CD4-positive, CD25-positive, alpha-beta regulatory T cell (primary cell): ENCODE results near the gene IRGC. TPM values are rescaled to one million over a fixed set of nuclear protein-coding genes. Genes with fewer than 3 reads are reported as not detected.

ENCODE experiments used
- ATAC-seq, 2 donors: fragments of 150-1000 bp; cut with Tn5 transposase; one replicate each; pipeline ENCODE4 v1.10.0; 2021; ENCODE audit warnings: low read depth in 2 of 2, moderate number of reproducible peaks in 2 of 2, moderate library complexity in 1 of 2
- DNase-seq, 3 donors: peaks; one replicate each; pipeline versions ENCODE4 v3.0.0 to v3.0.0-alpha.2; 2012 to 2022; ENCODE audit warnings: mixed read lengths in 1 of 3
- H3K27ac ChIP-seq: one replicate; pipeline ENCODE4 v1.7.0; 2013; ENCODE audit warnings: mild to moderate bottlenecking, low read length; ENCODE audit not compliant: insufficient read depth, poor library complexity, severe bottlenecking
- H3K27me3 ChIP-seq: one replicate; pipeline ENCODE4 v1.7.0; 2013; ENCODE audit warnings: low read length; ENCODE audit not compliant: control insufficient read depth, insufficient read depth
- H3K36me3 ChIP-seq: one replicate; pipeline ENCODE4 v1.7.0; 2013; ENCODE audit warnings: mild to moderate bottlenecking, low read length, moderate library complexity; ENCODE audit not compliant: control insufficient read depth, insufficient read depth
- H3K4me1 ChIP-seq: 2 replicates; pipeline ENCODE4 v1.7.0; 2013; ENCODE audit warnings: mild to moderate bottlenecking, low read length; ENCODE audit not compliant: insufficient read depth, control insufficient read depth, poor library complexity, severe bottlenecking
- H3K4me3 ChIP-seq: one replicate; pipeline ENCODE4 v1.7.0; 2013; ENCODE audit warnings: low read depth, mild to moderate bottlenecking, low read length, moderate library complexity
- H3K9me3 ChIP-seq, 2 experiments: 1 replicate in 1 of 2; 2 replicates in 1 of 2; pipeline ENCODE4 v1.7.0; 2013; ENCODE audit warnings: low read length in 2 of 2, mild to moderate bottlenecking in 1 of 2, moderate library complexity in 1 of 2; ENCODE audit not compliant: control insufficient read depth in 2 of 2
- H3K27ac Mint-ChIP-seq, 3 donors: one replicate each; pipeline ENCODE4 v1.8.0; 2020 to 2022; ENCODE audit warnings: mild to moderate bottlenecking in 3 of 3, mixed read lengths in 3 of 3, moderate library complexity in 2 of 3
- H3K27me3 Mint-ChIP-seq: one replicate; pipeline ENCODE4 v1.8.0; 2022; ENCODE audit warnings: mild to moderate bottlenecking, mixed read lengths
- H3K36me3 Mint-ChIP-seq: one replicate; pipeline ENCODE4 v1.8.0; 2020; ENCODE audit warnings: mixed read lengths
- H3K4me1 Mint-ChIP-seq, 4 donors: one replicate each; pipeline ENCODE4 v1.8.0; 2020 to 2022; ENCODE audit warnings: mixed read lengths in 4 of 4, mild to moderate bottlenecking in 1 of 4
- H3K4me3 Mint-ChIP-seq, 4 donors: one replicate each; pipeline ENCODE4 v1.8.0; 2020 to 2022; ENCODE audit warnings: mild to moderate bottlenecking in 4 of 4, mixed read lengths in 4 of 4, moderate library complexity in 3 of 4
- H3K9me3 Mint-ChIP-seq, 7 donors: one replicate each; pipeline ENCODE4 v1.8.0; 2020 to 2022; ENCODE audit warnings: mixed read lengths in 7 of 7, mild to moderate bottlenecking in 3 of 7, moderate library complexity in 2 of 7
- polyA plus RNA-seq, 4 donors: library from polyadenylated mRNA; unstranded; fragments of 300-500 nt; fragmentation: Illumina TruSeq; gene quantifications; one replicate each; pipeline ENCODE4 v1.2.3, GENCODE V29; 2021
- total RNA-seq: library from RNA; stranded (reverse); gene quantifications from one replicate; pipeline ENCODE4 v1.2.3, GENCODE V29; 2022

Gene IRGC
- total and polyA plus RNA-seq, 5 donors from 2014 or later, result not detected

- no peaks in the 10 kb centered on the region for H3K36me3 Mint-ChIP-seq
These were observed 23.0 kb upstream of the IRGC start for GRCh38 chr19:43692877-43693276.

GRCh38 chr19:43694553-43694952 is 21.3 kb upstream of the IRGC start:
- H3K4me3 Mint-ChIP-seq, result no peak overlapping the region
- H3K36me3 ChIP-seq, result no peaks in the 10 kb centered on the region
- H3K27ac Mint-ChIP-seq, result no peak overlapping the region
- H3K9me3 Mint-ChIP-seq, result peaks cover 2 to 27% (median 8%) of the 10 kb centered on the region in 7 donors
- no peaks in the 10 kb centered on the region for H3K36me3 Mint-ChIP-seq
- H3K4me1 Mint-ChIP-seq, result peaks cover 0 to under 1% (median 0%) of the 10 kb centered on the region in 4 donors
- peaks cover 2% of the 10 kb centered on the region for H3K4me1 ChIP-seq
- H3K27me3 ChIP-seq, result peaks cover 3% of the 10 kb centered on the region
- peaks cover 20% of the 10 kb centered on the region for H3K27me3 Mint-ChIP-seq
- ATAC-seq, result no peak
- H3K4me3 ChIP-seq, result no peak overlapping the region
- no peak overlapping the region for H3K27ac ChIP-seq
- no peak for DNase-seq
- peaks cover 21 to 24% of the 10 kb centered on the region in 2 experiments for H3K9me3 ChIP-seq

More at GRCh38 chr19:43692877-43693276, 23.0 kb upstream of the IRGC start:
- peaks cover 2% of the 10 kb centered on the region for H3K27me3 ChIP-seq
- H3K4me3 Mint-ChIP-seq, result no peak overlapping the region
- no peak overlapping the region for H3K27ac ChIP-seq
- no peaks in the 10 kb centered on the region for H3K36me3 ChIP-seq
- H3K4me1 Mint-ChIP-seq, result no peaks in the 10 kb centered on the region
- H3K4me3 ChIP-seq, result no peak overlapping the region
- DNase-seq (no peak), ATAC-seq (no peak)
- H3K27ac Mint-ChIP-seq, result no peak overlapping the region
- peaks cover 2 to 27% (median 8%) of the 10 kb centered on the region in 7 donors for H3K9me3 Mint-ChIP-seq
- no peaks in the 10 kb centered on the region for H3K4me1 ChIP-seq
- peaks cover 21 to 24% of the 10 kb centered on the region in 2 experiments for H3K9me3 ChIP-seq
- peaks cover 11% of the 10 kb centered on the region for H3K27me3 Mint-ChIP-seq

DNA sequence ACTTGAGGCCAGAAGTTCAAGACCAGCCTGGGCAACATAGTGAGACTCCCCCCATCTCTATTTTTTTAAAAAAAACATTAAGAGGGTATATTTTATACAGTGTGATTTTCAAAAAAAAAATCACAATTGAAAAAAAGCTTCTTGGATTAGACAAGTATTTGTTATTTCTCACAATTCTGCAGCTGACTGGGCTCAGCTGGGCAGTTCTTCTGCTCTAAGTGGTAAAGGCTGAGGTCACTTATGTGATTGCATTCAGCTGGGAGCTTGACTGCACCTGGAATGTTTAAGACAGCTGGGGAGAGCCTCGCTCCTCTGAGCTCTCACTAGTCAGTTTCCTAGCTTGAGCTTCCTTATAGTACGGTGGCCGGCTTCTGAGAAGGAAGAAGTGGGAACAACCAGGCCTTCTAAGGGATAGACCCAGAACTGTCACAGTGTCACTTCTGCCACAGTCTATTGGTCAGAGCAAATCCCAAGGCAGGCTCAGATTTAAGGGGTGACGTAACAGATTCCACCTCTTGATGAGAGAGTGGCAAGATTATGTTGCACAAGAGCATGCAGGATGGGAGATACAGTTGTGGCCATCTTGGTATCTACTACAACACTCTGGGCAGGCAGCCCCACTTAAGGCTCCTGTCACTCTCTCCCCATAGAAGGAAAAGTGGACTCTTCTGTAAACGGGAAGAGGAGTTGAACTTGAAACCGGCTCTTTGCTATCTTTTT is 19.7 kb upstream of the IRGC start:
- Mint-ChIP-seq H3K27ac (no peak overlapping the region), H3K4me3 (no peak overlapping the region), H3K9me3 (peaks cover 2 to 18% (median 5%) of the 10 kb centered on the region in 7 donors), H3K36me3 (peaks cover 3% of the 10 kb centered on the region), H3K27me3 (peaks cover 26% of the 10 kb centered on the region), H3K4me1 (peaks cover 2 to 17% (median 8%) of the 10 kb centered on the region in 4 donors)
- Histone ChIP-seq H3K36me3 (no peaks in the 10 kb centered on the region), H3K4me1 (peaks cover 13% of the 10 kb centered on the region), H3K27ac (no peak overlapping the region), H3K9me3 (peaks cover 12 to 13% of the 10 kb centered on the region in 2 experiments), H3K27me3 (peaks cover 3% of the 10 kb centered on the region), H3K4me3 (no peak overlapping the region)
- DNase-seq (no peak), ATAC-seq (no peak)

GRCh38 chr19:43697295-43697694 is 18.6 kb upstream of the IRGC start:
- H3K27me3 Mint-ChIP-seq, result peaks cover 26% of the 10 kb centered on the region
- H3K36me3 ChIP-seq, result no peaks in the 10 kb centered on the region
- DNase-seq (no peak), ATAC-seq (no peak)
- H3K4me1 Mint-ChIP-seq, result peaks cover 6 to 21% (median 12%) of the 10 kb centered on the region in 4 donors
- H3K27ac Mint-ChIP-seq, result no peak overlapping the region
- peaks cover 1 to 4% of the 10 kb centered on the region in 2 experiments for H3K9me3 ChIP-seq
- H3K27ac ChIP-seq, result no peak overlapping the region
- H3K9me3 Mint-ChIP-seq, result peaks cover 1 to 15% (median 2%) of the 10 kb centered on the region in 7 donors
- peaks cover 3% of the 10 kb centered on the region for H3K36me3 Mint-ChIP-seq
- no peak overlapping the region for H3K4me3 ChIP-seq
- H3K27me3 ChIP-seq, result peaks cover 3% of the 10 kb centered on the region
- peak overlapping the region in 1 of 4 donors; percentile 3 for H3K4me3 Mint-ChIP-seq
- peaks cover 13% of the 10 kb centered on the region for H3K4me1 ChIP-seq

DNA sequence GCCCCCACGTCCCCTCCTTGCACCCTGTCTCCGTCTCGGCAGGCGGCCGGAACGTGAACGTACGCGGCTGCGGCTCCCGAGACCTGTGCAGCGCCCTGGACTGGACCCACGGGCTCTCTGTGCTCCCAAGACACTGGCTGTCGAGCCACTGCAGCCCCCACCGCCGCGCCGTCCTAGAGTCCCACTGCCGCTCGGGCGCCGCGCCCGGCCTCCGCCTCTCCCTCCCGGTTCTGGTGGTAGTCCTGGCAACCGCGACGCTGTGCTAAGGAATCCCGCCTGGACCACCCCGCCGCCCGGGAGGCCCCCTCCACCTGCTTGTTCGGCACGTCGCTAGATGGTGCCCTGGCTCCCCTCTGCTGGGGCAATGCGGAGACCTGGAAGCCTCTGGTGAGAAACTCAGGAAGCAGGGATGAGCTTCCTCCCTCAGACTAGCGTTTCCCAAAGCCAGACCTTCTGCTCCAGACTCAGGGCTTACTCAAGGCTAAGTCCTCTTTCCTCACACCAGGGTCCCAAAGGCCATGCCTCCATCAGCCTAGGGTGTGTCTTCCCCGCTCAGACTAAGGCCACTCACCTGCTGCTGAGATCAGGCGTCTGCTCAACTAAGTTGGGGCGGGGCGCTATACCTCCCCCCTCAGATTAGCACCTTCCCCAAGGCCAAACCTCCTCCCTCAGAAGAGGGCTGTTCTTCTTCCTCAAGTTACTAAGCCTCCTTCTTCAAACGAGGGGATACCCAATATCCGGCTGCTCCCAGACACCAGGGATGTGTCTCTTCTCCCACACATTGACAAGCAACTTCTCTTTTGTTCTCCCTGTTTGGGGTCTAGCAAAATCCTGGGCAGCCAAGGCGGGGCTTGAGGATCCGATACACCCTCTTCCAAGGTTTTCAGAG is 16.1 kb upstream of the IRGC start:
- ATAC-seq (no peak), DNase-seq (no peak)
- Histone ChIP-seq H3K4me1 (peaks cover 13% of the 10 kb centered on the region), H3K4me3 (no peak overlapping the region), H3K9me3 (no peaks in the 10 kb centered on the region), H3K36me3 (no peaks in the 10 kb centered on the region), H3K27ac (no peak overlapping the region), H3K27me3 (peaks cover 3% of the 10 kb centered on the region)
- peaks cover 3% of the 10 kb centered on the region for H3K36me3 Mint-ChIP-seq
- peak overlapping the region in 2 of 3 donors; percentile 56 to 98 for H3K27ac Mint-ChIP-seq
- H3K27me3 Mint-ChIP-seq, result peaks cover 26% of the 10 kb centered on the region
- H3K9me3 Mint-ChIP-seq, result peaks cover 0 to 8% (median 1%) of the 10 kb centered on the region in 7 donors
- peak overlapping the region in 3 of 4 donors; percentile 56 to 84 (median 82) for H3K4me3 Mint-ChIP-seq
- H3K4me1 Mint-ChIP-seq, result peaks cover 6 to 23% (median 12%) of the 10 kb centered on the region in 4 donors

DNA sequence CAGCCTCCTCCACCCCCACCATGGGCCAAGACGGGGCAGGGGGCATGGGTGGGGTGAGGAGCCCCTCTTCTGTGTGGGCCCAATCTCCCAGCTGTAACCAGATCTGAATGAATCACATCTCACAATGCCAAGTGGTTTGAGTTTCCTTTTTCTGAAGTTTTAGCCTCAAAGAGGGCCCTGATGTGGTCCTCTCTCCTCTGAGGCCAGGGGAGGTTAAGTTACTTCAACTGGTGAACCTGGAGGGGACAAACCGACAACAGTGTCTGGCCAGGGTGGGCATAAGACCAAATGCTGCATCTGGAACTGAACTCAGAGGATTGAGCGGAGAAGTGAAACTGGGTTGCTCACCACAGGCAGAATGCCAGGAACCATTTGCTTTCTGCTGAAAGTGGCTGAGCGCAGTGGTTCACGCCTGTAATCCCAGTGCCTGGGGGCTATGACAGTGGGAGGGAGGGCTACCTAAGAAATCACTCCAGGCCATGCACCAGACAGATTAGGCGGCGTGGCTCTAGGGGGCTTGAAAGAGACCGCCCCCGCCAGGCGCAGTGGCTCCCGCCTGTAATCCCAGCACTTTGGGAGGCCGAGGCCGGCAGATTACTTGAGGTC is 15.4 kb upstream of the IRGC start:
- Mint-ChIP-seq H3K27me3 (peaks cover 26% of the 10 kb centered on the region), H3K4me1 (peaks cover 6 to 23% (median 12%) of the 10 kb centered on the region in 4 donors)
- ATAC-seq, result no peak

DNA sequence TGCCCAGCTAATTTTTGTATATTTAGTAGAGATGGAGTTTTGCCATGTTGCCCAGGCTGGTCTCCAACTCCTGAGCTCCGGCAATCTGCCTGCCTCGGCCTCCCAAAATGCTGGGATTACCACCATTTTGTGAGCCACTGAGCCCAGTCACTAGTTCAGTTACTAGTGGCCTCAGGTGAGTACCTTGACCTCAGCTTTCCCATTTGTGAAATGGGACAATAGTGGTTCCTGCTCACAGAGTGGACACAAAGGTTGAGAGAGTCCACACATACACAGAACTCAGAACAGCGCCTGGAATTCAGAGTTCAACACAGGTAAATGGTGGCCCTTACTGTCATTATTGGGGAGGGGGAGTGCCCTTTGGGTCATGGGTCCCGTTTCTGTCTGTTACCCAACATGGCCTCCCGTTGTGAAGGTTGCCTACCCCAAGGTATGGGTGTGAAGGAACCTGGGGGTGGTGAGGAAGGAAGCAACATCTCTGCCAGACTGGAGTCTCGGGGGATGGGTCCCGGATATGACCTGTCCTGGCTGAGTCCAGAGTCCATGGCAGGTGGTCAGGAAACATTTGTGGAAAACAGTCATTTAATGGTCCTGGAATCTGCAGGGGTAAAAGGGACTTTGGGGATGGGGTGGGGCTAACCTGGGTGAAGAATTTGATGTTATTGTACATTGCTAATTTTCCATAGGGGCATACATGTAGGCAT is 11.7 kb upstream of the IRGC start:
- Histone ChIP-seq H3K4me3 (no peak overlapping the region), H3K9me3 (peaks cover 0 to 2% of the 10 kb centered on the region in 2 experiments), H3K4me1 (peaks cover 13% of the 10 kb centered on the region), H3K27ac (no peak overlapping the region), H3K27me3 (no peaks in the 10 kb centered on the region), H3K36me3 (no peaks in the 10 kb centered on the region)
- Mint-ChIP-seq H3K36me3 (peaks cover 3% of the 10 kb centered on the region), H3K9me3 (peaks cover 0 to 4% (median 2%) of the 10 kb centered on the region in 7 donors), H3K4me3 (no peak overlapping the region), H3K4me1 (peaks cover 6 to 23% (median 12%) of the 10 kb centered on the region in 4 donors), H3K27me3 (peaks cover 6% of the 10 kb centered on the region), H3K27ac (no peak overlapping the region)
- no peak for DNase-seq
- no peak for ATAC-seq

More for the DNA sequence above, 15.4 kb upstream of the IRGC start:
- peaks cover 3% of the 10 kb centered on the region for H3K27me3 ChIP-seq
- Mint-ChIP-seq H3K27ac (peak overlapping the region; percentile 59 to 98 (median 94)), H3K36me3 (peaks cover 3% of the 10 kb centered on the region), H3K4me3 (peak overlapping the region; percentile 56 to 92 (median 83)), H3K9me3 (peaks cover 0 to 5% (median 1%) of the 10 kb centered on the region in 7 donors)
- H3K9me3 ChIP-seq, result no peaks in the 10 kb centered on the region
- peaks cover 13% of the 10 kb centered on the region for H3K4me1 ChIP-seq
- H3K4me3 ChIP-seq, result no peak overlapping the region
- peak overlapping the region; percentile 70 for H3K27ac ChIP-seq
- peak in 1 of 3 donors; percentile 5 for DNase-seq
- H3K36me3 ChIP-seq, result no peaks in the 10 kb centered on the region
